Fibroblast of lung (primary cell): ENCODE data around the gene CD151. TPM values are rescaled to one million over a fixed set of nuclear protein-coding genes. Genes with fewer than 3 reads are reported as not detected.

Source experiments
- DNase-seq, 2 donors: peaks; one replicate each; pipeline versions ENCODE4 v3.0.0 to v3.0.0-alpha.2; 2010; ENCODE audit warnings: low read depth in 2 of 2
- H2AFZ ChIP-seq: 2 replicates; pipeline ENCODE4 v1.5.1; 2012; ENCODE audit warnings: low read length, control low read depth, inconsistent platforms
- H3K27ac ChIP-seq: 2 replicates; pipeline ENCODE4 v1.5.1; 2011; ENCODE audit warnings: low read length, control low read depth; ENCODE audit not compliant: insufficient read depth
- H3K27me3 ChIP-seq: 2 replicates; pipeline ENCODE4 v1.5.1; 2011; ENCODE audit warnings: mild to moderate bottlenecking, low read length; ENCODE audit not compliant: control insufficient read depth, insufficient read depth
- H3K36me3 ChIP-seq: 2 replicates; pipeline ENCODE4 v1.5.1; 2011; ENCODE audit warnings: low read length; ENCODE audit not compliant: control insufficient read depth, insufficient read depth
- H3K4me1 ChIP-seq: 2 replicates; pipeline ENCODE4 v1.5.1; 2011; ENCODE audit warnings: low read length; ENCODE audit not compliant: control insufficient read depth, insufficient read depth; ENCODE audit errors: extremely low read depth
- H3K4me2 ChIP-seq: 2 replicates; pipeline ENCODE4 v1.5.1; 2011; ENCODE audit warnings: low read length, control low read depth; ENCODE audit not compliant: insufficient read depth; ENCODE audit errors: extremely low read depth
- H3K4me3 ChIP-seq, 4 experiments: fragments of 200-600 bp in 1 of 4; sonication (generic) in 1 of 4; replicated peaks in 1 of 4; 2 replicates each; pipeline ENCODE4 v1.5.1; 2011 to 2016; ENCODE audit warnings: low read length in 4 of 4, low read depth in 3 of 4, mild to moderate bottlenecking in 3 of 4, control low read depth in 2 of 4, inconsistent platforms in 1 of 4, mixed read lengths in 1 of 4; ENCODE audit not compliant: insufficient read depth in 1 of 4; ENCODE audit errors: control extremely low read depth in 1 of 4
- H3K79me2 ChIP-seq: 2 replicates; pipeline ENCODE4 v1.5.1; 2012; ENCODE audit warnings: mild to moderate bottlenecking, low read length, inconsistent platforms; ENCODE audit not compliant: control insufficient read depth, insufficient read depth
- H3K9ac ChIP-seq: 2 replicates; pipeline ENCODE4 v1.5.1; 2011; ENCODE audit warnings: mild to moderate bottlenecking, low read length, control low read depth; ENCODE audit not compliant: insufficient read depth
- H3K9me3 ChIP-seq: 2 replicates; pipeline ENCODE4 v1.5.1; 2012; ENCODE audit warnings: low read depth, low read length; ENCODE audit not compliant: control insufficient read depth, insufficient read depth
- H4K20me1 ChIP-seq: 2 replicates; pipeline ENCODE4 v1.5.1; 2011; ENCODE audit warnings: low read length; ENCODE audit not compliant: control insufficient read depth, insufficient read depth; ENCODE audit errors: extremely low read depth
- EZH2 ChIP-seq: IDR thresholded peaks from 2 replicates; pipeline ENCODE4 v1.5.1; 2012; ENCODE audit warnings: low read length, control low read depth, mild to moderate bottlenecking; ENCODE audit errors: missing control alignments
- polyA plus RNA-seq, 2 donors: library from polyadenylated mRNA; depleted of rRNA in 1 of 2; stranded (reverse) in 1 of 2; unstranded in 1 of 2; fragments of >200 nt; gene quantifications; 2 replicates each; pipeline ENCODE4 v1.2.1, GENCODE V29; 2011 to 2012; ENCODE audit warnings: missing spikeins in 1 of 2
- total RNA-seq: library from RNA; depleted of rRNA; stranded (reverse); fragments of >200 nt; gene quantifications from 2 replicates; pipeline ENCODE4 v1.2.1, GENCODE V29; 2014
- TF ChIP-seq, protein P1 (sequence below), 2 donors: IDR thresholded peaks in 1 of 2; conservative IDR thresholded peaks in 1 of 2; 1 replicate in 1 of 2; 2 replicates in 1 of 2; pipeline ENCODE4 v1.5.1; 2011 to 2012; ENCODE audit warnings: low read length in 2 of 2, control low read depth in 1 of 2, inconsistent platforms in 1 of 2, low read depth in 1 of 2, mild to moderate bottlenecking in 1 of 2

The CD151 gene
- total and polyA plus RNA-seq, 2 donors (not counting 1 experiment from before 2014, with no cell fraction given): 547 to 711 TPM

DNA sequence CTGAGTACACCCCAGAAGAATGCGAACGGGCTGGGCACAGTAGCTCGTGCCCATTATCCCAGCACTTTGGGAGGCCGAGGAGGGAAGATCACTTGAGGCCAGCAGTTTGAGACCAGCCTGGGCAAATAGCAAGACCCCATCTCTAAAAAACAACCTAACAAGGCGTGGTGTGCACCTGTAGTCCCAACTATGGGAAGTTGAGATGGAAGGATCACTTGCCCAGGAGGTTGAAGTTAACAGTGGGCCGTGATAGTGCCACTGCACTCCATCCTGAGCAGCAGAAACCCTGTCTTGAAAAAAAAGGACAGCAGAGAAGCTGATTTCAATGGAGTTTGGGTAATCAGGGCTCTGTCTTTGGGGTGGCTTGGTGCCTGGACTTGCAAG lies 19.7 kb upstream of the CD151 start:
- DNase-seq: no peak
- Histone ChIP-seq H3K27ac (no peak overlapping the region), H3K4me2 (no peak overlapping the region), H3K27me3 (no peaks in the 10 kb centered on the region), H3K9ac (no peak overlapping the region), H3K9me3 (no peaks in the 10 kb centered on the region), H3K4me3 (no peak overlapping the region), H4K20me1 (no peaks in the 10 kb centered on the region), H3K36me3 (peaks cover 24% of the 10 kb centered on the region), H2AFZ (no peak overlapping the region), H3K79me2 (peaks cover 36% of the 10 kb centered on the region), H3K4me1 (peaks cover 11% of the 10 kb centered on the region)
- TF ChIP-seq, protein P1, sequence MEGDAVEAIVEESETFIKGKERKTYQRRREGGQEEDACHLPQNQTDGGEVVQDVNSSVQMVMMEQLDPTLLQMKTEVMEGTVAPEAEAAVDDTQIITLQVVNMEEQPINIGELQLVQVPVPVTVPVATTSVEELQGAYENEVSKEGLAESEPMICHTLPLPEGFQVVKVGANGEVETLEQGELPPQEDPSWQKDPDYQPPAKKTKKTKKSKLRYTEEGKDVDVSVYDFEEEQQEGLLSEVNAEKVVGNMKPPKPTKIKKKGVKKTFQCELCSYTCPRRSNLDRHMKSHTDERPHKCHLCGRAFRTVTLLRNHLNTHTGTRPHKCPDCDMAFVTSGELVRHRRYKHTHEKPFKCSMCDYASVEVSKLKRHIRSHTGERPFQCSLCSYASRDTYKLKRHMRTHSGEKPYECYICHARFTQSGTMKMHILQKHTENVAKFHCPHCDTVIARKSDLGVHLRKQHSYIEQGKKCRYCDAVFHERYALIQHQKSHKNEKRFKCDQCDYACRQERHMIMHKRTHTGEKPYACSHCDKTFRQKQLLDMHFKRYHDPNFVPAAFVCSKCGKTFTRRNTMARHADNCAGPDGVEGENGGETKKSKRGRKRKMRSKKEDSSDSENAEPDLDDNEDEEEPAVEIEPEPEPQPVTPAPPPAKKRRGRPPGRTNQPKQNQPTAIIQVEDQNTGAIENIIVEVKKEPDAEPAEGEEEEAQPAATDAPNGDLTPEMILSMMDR (conservative IDR thresholded peaks at IDR 0.05 in 1 of 2, IDR thresholded peaks at IDR 0.05 in 1 of 2; ENCODE audit: low read depth in 1 of 2, low read length in 2 of 2): no peak
- no peak for TF ChIP-seq EZH2

DNA sequence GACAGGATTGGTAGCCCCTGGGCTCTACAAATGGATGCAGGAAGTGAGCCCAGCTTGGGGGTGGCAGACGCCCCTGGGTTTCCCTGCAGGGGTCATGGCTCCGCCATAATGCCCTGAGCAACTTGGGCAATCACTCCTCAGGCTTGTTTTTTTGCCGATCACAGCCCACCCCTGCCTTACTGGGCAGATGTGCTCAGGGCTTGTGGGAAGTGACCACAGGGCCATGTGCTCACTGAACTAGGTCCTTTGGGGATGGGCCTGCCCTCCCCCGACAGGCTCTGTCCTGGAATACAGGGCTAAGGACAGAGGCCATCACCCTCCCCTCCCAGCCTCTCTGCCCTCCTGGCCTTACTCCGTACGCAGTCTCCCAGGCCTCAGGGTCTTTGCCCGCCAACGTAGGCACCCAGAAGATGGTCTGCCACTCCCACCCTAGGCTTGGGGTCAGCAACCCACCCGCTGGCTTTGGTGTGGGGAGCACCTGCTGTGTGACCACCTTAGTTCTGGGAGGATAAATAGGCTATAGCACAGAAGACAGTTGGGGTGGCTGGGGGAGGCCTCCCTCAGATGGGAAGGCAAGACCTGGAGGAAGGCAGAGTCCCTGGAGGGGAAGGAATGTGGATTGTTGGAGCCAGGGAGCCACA lies 19.2 kb upstream of the CD151 start:
- H3K9me3 ChIP-seq: no peaks in the 10 kb centered on the region
- no peak overlapping the region for H3K9ac ChIP-seq
- no peak overlapping the region for H2AFZ ChIP-seq
- H3K79me2 ChIP-seq: peaks cover 32% of the 10 kb centered on the region
- TF ChIP-seq, protein P1 (conservative IDR thresholded peaks at IDR 0.05 in 1 of 2, IDR thresholded peaks at IDR 0.05 in 1 of 2; ENCODE audit: low read depth in 1 of 2, low read length in 2 of 2): no peak
- no peak for TF ChIP-seq EZH2
- peaks cover 24% of the 10 kb centered on the region for H3K36me3 ChIP-seq
- DNase-seq: no peak
- no peak overlapping the region for H3K4me2 ChIP-seq
- peaks cover 12% of the 10 kb centered on the region for H3K4me1 ChIP-seq
- H4K20me1 ChIP-seq: no peaks in the 10 kb centered on the region
- H3K27me3 ChIP-seq: no peaks in the 10 kb centered on the region
- no peak overlapping the region for H3K4me3 ChIP-seq
- H3K27ac ChIP-seq: no peak overlapping the region

DNA sequence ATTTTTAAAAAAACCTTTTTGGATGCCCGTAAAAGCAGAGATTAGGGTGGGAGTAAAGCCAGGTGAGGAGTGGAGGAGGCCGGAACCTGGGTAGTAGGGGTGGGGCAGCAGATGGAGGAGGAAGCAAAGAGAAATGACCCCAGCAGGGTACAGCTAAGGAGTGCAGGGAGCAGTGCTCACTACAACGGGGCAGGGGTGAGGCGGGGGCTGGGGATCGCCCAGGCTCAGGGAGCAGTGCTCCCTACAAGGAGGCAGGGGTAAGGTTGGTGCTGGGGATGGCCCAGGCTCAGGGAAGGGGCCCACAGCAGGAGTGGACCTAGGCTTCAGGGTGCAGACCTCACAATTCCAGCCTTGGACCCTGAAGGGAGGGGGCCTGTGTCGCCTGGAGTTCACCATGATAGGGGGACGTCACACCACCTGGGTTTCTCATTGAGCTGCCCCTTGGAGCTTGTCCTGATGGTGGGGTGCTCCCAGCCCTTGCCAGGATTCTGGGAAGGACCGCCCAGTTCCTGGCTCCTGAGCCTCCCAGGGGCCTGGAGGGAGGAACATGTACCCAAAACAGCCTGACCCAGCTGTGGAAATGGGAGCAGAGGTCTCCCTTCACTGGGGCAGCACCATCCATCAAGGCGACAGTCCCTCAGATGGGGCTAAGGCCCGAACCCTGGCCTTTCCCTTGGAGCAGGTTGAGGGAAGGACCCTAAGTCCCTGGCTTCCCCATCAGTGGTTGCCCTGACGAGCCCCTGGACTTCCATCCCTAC lies 16.9 kb upstream of the CD151 start:
- H3K4me3 ChIP-seq: no peak overlapping the region
- H3K4me1 ChIP-seq: peaks cover 18% of the 10 kb centered on the region
- TF ChIP-seq, protein P1 (conservative IDR thresholded peaks at IDR 0.05 in 1 of 2, IDR thresholded peaks at IDR 0.05 in 1 of 2; ENCODE audit: low read depth in 1 of 2, low read length in 2 of 2): no peak
- TF ChIP-seq EZH2: no peak
- no peak overlapping the region for H3K4me2 ChIP-seq
- no peaks in the 10 kb centered on the region for H4K20me1 ChIP-seq
- DNase-seq: no peak
- H3K27ac ChIP-seq: no peak overlapping the region
- H2AFZ ChIP-seq: no peak overlapping the region
- H3K9ac ChIP-seq: no peak overlapping the region
- peaks cover 24% of the 10 kb centered on the region for H3K36me3 ChIP-seq
- H3K9me3 ChIP-seq: no peaks in the 10 kb centered on the region
- peaks cover 26% of the 10 kb centered on the region for H3K79me2 ChIP-seq
- no peaks in the 10 kb centered on the region for H3K27me3 ChIP-seq
